ENCODE data around the gene MRPS7. TPM values are rescaled to one million over a fixed set of nuclear protein-coding genes. Genes with fewer than 3 reads are reported as not detected.

Gene MRPS7
- polyA plus RNA-seq (2013, experiment 1 of 2; ENCODE audit: insufficient read length): 53.1 TPM
- 51.3 TPM for polyA plus RNA-seq (2013, experiment 2 of 2; ENCODE audit: insufficient read length)

GRCh38 chr17:75261336-75262111, at the start of gene MRPS7, which contains the start of gene GGA3:
Gene MRPS7 (plus strand): TSS chr17:75261879. CDS start chr17:75261901, 22 bp downstream.
Gene GGA3 (minus strand): TSS chr17:75261606. CDS start chr17:75261587, 19 bp downstream.
- DNase-seq: peak; percentile 95

GRCh38 chr17:75218131-75218530, 43.5 kb upstream of the MRPS7 start:
- DNase-seq: no peak

- DNase-seq: no peak
Observed at GRCh38 chr17:75219815-75220214, 41.9 kb upstream of the MRPS7 start.

GRCh38 chr17:75225016-75225415, 36.7 kb upstream of the MRPS7 start:
- DNase-seq: no peak

GRCh38 chr17:75227729-75228128, 34.0 kb upstream of the MRPS7 start:
- no peak for DNase-seq

- no peak for DNase-seq
Observed at GRCh38 chr17:75228305-75228704, 33.4 kb upstream of the MRPS7 start.

GRCh38 chr17:75228847-75229246, 32.8 kb upstream of the MRPS7 start:
- no peak for DNase-seq

GRCh38 chr17:75231071-75231470, 30.6 kb upstream of the MRPS7 start:
- DNase-seq: no peak

GRCh38 chr17:75231741-75232464, 29.8 kb upstream of the MRPS7 start:
- DNase-seq: no peak

- DNase-seq: no peak
Observed at GRCh38 chr17:75232786-75233185, 28.9 kb upstream of the MRPS7 start.

- no peak for DNase-seq
Observed at GRCh38 chr17:75237100-75238014, 24.3 kb upstream of the MRPS7 start.

- DNase-seq: no peak
Observed at GRCh38 chr17:75238020-75238580, 23.6 kb upstream of the MRPS7 start.

GRCh38 chr17:75238684-75239191, 22.9 kb upstream of the MRPS7 start:
- DNase-seq: peak; percentile 59

GRCh38 chr17:75239214-75239613, 22.5 kb upstream of the MRPS7 start:
- no peak for DNase-seq

- DNase-seq: no peak
Observed at GRCh38 chr17:75239778-75240393, 21.8 kb upstream of the MRPS7 start.

- peak; percentile 51 for DNase-seq
Observed at GRCh38 chr17:75240394-75241142, 21.1 kb upstream of the MRPS7 start.

GRCh38 chr17:75241143-75241430, 20.6 kb upstream of the MRPS7 start:
- peak; percentile 22 for DNase-seq

GRCh38 chr17:75241502-75241901, 20.2 kb upstream of the MRPS7 start:
- no peak for DNase-seq

GRCh38 chr17:75241996-75242460, 19.7 kb upstream of the MRPS7 start:
- no peak for DNase-seq

GRCh38 chr17:75242461-75243042, 19.1 kb upstream of the MRPS7 start:
- no peak for DNase-seq
